ENCODE data around the gene GPATCH1.

GRCh38 chr19:33052352-33052972 is 28.5 kb upstream of the GPATCH1 start:
- TF ChIP-seq CTCF (conservative IDR thresholded peaks at IDR 0.05; ENCODE audit: low read length) (no peak), EZH2phosphoT487 (IDR thresholded peaks at IDR 0.05; ENCODE audit: borderline replicate concordance, low read depth, low read length) (no peak)

Measured in OCI-LY7 (cell line).